Measurements from ENCODE around the gene ADAM17.

GRCh38 chr2:9596621-9597311 is 41.1 kb upstream of the ADAM17 start:
- no peak for TF ChIP-seq CTCF (IDR thresholded peaks at IDR 0.05)
- TF ChIP-seq POLR2A (IDR thresholded peaks at IDR 0.05) = no peak
